ENCODE data around the gene UBAP1.
"Not testable (repeated sequence)": the region's sequence is repeated elsewhere in the genome, so short reads cannot be mapped to it uniquely, and the experiment has no call there.

The UBAP1 gene

GRCh38 chr9:34179213-34180136 lies 632 bp downstream of the UBAP1 start:
- DNase-seq = no peak

GRCh38 chr9:34185778-34186551 lies 7.1 kb downstream of the UBAP1 start:
- DNase-seq = no peak

GRCh38 chr9:34187891-34188240 lies 9.0 kb downstream of the UBAP1 start:
- no peak for DNase-seq

- DNase-seq = no peak
These were observed 12.4 kb downstream of the UBAP1 start for GRCh38 chr9:34190996-34191892.

GRCh38 chr9:34195143-34195542 lies 16.3 kb downstream of the UBAP1 start:
- DNase-seq = no peak

- DNase-seq = not testable (repeated sequence)
These were observed 18.4 kb downstream of the UBAP1 start for GRCh38 chr9:34197286-34197685.

GRCh38 chr9:34197756-34198711 lies 19.2 kb downstream of the UBAP1 start:
- DNase-seq = no peak

GRCh38 chr9:34200092-34200491 lies 21.2 kb downstream of the UBAP1 start:
- no peak for DNase-seq

GRCh38 chr9:34203275-34203991 lies 24.6 kb downstream of the UBAP1 start:
- no peak for DNase-seq

- DNase-seq = no peak
These were observed 25.3 kb downstream of the UBAP1 start for GRCh38 chr9:34203992-34204635.

GRCh38 chr9:34205102-34205501 lies 26.3 kb downstream of the UBAP1 start:
- no peak for DNase-seq

- DNase-seq = no peak
These were observed 27.7 kb downstream of the UBAP1 start for GRCh38 chr9:34206561-34206960.

- no peak for DNase-seq
These were observed 32.6 kb downstream of the UBAP1 start for GRCh38 chr9:34211395-34211794.

- not testable (repeated sequence) for DNase-seq
These were observed 35.6 kb downstream of the UBAP1 start for GRCh38 chr9:34214354-34215000.

GRCh38 chr9:34216325-34216724 lies 37.5 kb downstream of the UBAP1 start:
- no peak for DNase-seq

GRCh38 chr9:34217015-34217414 lies 38.2 kb downstream of the UBAP1 start:
- DNase-seq = not testable (repeated sequence)

- DNase-seq = no peak
These were observed 39.6 kb downstream of the UBAP1 start for GRCh38 chr9:34218446-34218845.

GRCh38 chr9:34219421-34219820 lies 40.6 kb downstream of the UBAP1 start:
- DNase-seq = no peak

- no peak for DNase-seq
These were observed 41.4 kb downstream of the UBAP1 start for GRCh38 chr9:34220218-34220617.

- DNase-seq = no peak
These were observed 45.5 kb downstream of the UBAP1 start for GRCh38 chr9:34224349-34224748.

All from amniotic stem cell (primary cell).